ENCODE results near the gene BRINP1.

Gene BRINP1

GRCh38 chr9:119137479-119137878 lies 231.8 kb downstream of the BRINP1 start:
- no peak for TF ChIP-seq GABPA (IDR thresholded peaks at IDR 0.05; ENCODE audit: low read depth)
- TF ChIP-seq, protein P1, sequence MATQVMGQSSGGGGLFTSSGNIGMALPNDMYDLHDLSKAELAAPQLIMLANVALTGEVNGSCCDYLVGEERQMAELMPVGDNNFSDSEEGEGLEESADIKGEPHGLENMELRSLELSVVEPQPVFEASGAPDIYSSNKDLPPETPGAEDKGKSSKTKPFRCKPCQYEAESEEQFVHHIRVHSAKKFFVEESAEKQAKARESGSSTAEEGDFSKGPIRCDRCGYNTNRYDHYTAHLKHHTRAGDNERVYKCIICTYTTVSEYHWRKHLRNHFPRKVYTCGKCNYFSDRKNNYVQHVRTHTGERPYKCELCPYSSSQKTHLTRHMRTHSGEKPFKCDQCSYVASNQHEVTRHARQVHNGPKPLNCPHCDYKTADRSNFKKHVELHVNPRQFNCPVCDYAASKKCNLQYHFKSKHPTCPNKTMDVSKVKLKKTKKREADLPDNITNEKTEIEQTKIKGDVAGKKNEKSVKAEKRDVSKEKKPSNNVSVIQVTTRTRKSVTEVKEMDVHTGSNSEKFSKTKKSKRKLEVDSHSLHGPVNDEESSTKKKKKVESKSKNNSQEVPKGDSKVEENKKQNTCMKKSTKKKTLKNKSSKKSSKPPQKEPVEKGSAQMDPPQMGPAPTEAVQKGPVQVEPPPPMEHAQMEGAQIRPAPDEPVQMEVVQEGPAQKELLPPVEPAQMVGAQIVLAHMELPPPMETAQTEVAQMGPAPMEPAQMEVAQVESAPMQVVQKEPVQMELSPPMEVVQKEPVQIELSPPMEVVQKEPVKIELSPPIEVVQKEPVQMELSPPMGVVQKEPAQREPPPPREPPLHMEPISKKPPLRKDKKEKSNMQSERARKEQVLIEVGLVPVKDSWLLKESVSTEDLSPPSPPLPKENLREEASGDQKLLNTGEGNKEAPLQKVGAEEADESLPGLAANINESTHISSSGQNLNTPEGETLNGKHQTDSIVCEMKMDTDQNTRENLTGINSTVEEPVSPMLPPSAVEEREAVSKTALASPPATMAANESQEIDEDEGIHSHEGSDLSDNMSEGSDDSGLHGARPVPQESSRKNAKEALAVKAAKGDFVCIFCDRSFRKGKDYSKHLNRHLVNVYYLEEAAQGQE (IDR thresholded peaks at IDR 0.05; ENCODE audit: insufficient replicate concordance, low read depth): no peak
- TF ChIP-seq POLR2AphosphoS5 (IDR thresholded peaks at IDR 0.05; ENCODE audit: low read depth): no peak
- TF ChIP-seq, protein P2, sequence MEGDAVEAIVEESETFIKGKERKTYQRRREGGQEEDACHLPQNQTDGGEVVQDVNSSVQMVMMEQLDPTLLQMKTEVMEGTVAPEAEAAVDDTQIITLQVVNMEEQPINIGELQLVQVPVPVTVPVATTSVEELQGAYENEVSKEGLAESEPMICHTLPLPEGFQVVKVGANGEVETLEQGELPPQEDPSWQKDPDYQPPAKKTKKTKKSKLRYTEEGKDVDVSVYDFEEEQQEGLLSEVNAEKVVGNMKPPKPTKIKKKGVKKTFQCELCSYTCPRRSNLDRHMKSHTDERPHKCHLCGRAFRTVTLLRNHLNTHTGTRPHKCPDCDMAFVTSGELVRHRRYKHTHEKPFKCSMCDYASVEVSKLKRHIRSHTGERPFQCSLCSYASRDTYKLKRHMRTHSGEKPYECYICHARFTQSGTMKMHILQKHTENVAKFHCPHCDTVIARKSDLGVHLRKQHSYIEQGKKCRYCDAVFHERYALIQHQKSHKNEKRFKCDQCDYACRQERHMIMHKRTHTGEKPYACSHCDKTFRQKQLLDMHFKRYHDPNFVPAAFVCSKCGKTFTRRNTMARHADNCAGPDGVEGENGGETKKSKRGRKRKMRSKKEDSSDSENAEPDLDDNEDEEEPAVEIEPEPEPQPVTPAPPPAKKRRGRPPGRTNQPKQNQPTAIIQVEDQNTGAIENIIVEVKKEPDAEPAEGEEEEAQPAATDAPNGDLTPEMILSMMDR (IDR thresholded peaks at IDR 0.05; ENCODE audit: insufficient read depth, low read length): no peak
- TF ChIP-seq SPI1 (IDR thresholded peaks at IDR 0.05; ENCODE audit: borderline replicate concordance, low read depth): no peak
- no peaks in the 10 kb centered on the region for H3K27me3 ChIP-seq (ENCODE audit: insufficient read depth, poor library complexity, severe bottlenecking)
- H3K4me3 ChIP-seq (replicated peaks; ENCODE audit: insufficient read depth, low read length): no peak overlapping the region
- H3K27ac ChIP-seq (replicated peaks): no peak overlapping the region
- no peak for DNase-seq (ENCODE audit: low read depth in 1 of 2, low spot score in 1 of 2)

DNA sequence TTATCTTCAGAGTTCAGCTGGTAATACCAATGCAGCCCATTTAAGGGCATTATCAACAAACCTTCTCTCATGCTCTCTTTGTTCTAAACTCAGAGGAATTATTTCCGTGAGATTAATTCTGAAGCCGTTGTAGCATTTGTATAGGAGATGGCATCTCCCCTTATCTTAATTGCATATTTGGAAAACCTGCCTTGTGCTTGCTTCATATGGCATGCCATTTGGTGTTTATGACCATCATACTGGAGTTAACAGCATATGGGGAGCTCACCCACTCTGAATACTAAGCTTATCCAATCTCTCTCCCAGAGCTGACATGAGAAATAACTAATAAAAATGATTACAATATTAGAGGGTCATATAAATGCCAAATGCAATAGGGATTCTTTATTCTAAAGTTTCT lies 243.2 kb downstream of the BRINP1 start:
- Histone ChIP-seq H3K4me3 (replicated peaks; ENCODE audit: insufficient read depth, low read length) (no peak overlapping the region), H3K27me3 (ENCODE audit: insufficient read depth, poor library complexity, severe bottlenecking) (no peaks in the 10 kb centered on the region)
- no peak for DNase-seq (ENCODE audit: low read depth in 1 of 2, low spot score in 1 of 2)

DNA sequence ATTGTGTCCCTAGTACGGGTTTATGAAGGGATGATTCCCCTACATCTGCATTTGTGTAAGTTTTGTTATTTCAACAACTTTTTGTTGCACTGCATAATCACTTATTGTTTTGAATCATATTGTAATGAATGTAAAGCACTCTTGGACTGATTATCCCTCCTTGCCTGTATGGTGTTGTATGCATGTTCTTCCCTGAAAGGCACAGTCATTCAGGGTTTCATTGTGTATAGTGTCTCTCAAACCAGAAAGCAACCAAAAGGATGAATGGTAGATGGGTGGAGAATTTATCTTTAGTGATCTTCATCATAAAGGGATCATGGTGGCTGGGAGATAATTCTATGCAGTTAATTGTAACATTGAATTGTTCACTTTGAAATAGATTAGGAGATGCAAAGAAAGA lies 247.3 kb downstream of the BRINP1 start:
- Histone ChIP-seq H3K4me3 (replicated peaks; ENCODE audit: insufficient read depth, low read length) (no peak overlapping the region), H3K27ac (replicated peaks) (no peak overlapping the region), H3K27me3 (ENCODE audit: insufficient read depth, poor library complexity, severe bottlenecking) (no peaks in the 10 kb centered on the region)
- no peak for DNase-seq (ENCODE audit: low read depth in 1 of 2, low spot score in 1 of 2)
- TF ChIP-seq GABPA (IDR thresholded peaks at IDR 0.05; ENCODE audit: low read depth): no peak
- TF ChIP-seq, protein P2 (IDR thresholded peaks at IDR 0.05; ENCODE audit: insufficient read depth, low read length): no peak

More for the DNA sequence above, 243.2 kb downstream of the BRINP1 start:
- TF ChIP-seq GABPA (IDR thresholded peaks at IDR 0.05; ENCODE audit: low read depth): no peak
- TF ChIP-seq, protein P1 (IDR thresholded peaks at IDR 0.05; ENCODE audit: insufficient replicate concordance, low read depth): no peak
- no peak for TF ChIP-seq POLR2AphosphoS5 (IDR thresholded peaks at IDR 0.05; ENCODE audit: low read depth)
- TF ChIP-seq, protein P2 (IDR thresholded peaks at IDR 0.05; ENCODE audit: insufficient read depth, low read length): no peak
- TF ChIP-seq SPI1 (IDR thresholded peaks at IDR 0.05; ENCODE audit: borderline replicate concordance, low read depth): no peak
- H3K27ac ChIP-seq (replicated peaks): no peak overlapping the region

GRCh38 chr9:119117409-119117808 lies 251.8 kb downstream of the BRINP1 start:
- no peak overlapping the region for H3K27ac ChIP-seq (replicated peaks)
- TF ChIP-seq SPI1 (IDR thresholded peaks at IDR 0.05; ENCODE audit: borderline replicate concordance, low read depth): no peak
- TF ChIP-seq GABPA (IDR thresholded peaks at IDR 0.05; ENCODE audit: low read depth): no peak
- TF ChIP-seq POLR2AphosphoS5 (IDR thresholded peaks at IDR 0.05; ENCODE audit: low read depth): no peak
- TF ChIP-seq, protein P1 (IDR thresholded peaks at IDR 0.05; ENCODE audit: insufficient replicate concordance, low read depth): no peak
- TF ChIP-seq, protein P2 (IDR thresholded peaks at IDR 0.05; ENCODE audit: insufficient read depth, low read length): no peak

More at GRCh38 chr9:119117409-119117808, 251.8 kb downstream of the BRINP1 start:
- Histone ChIP-seq H3K27me3 (ENCODE audit: insufficient read depth, poor library complexity, severe bottlenecking) (no peaks in the 10 kb centered on the region), H3K4me3 (replicated peaks; ENCODE audit: insufficient read depth, low read length) (no peak overlapping the region)
- no peak for DNase-seq (ENCODE audit: low read depth in 1 of 2, low spot score in 1 of 2)

All from HL-60 (cell line).